Endothelial cell of hepatic sinusoid (primary cell): ENCODE results near the gene DUOX1.

Source experiments
- in situ Hi-C: cut with HindIII; loops from 2 replicates; pipeline ENCODE4 v1.10.0; 2017; ENCODE audit warnings: low sequenced_read_pairs

DUOX1 gene

DNA sequence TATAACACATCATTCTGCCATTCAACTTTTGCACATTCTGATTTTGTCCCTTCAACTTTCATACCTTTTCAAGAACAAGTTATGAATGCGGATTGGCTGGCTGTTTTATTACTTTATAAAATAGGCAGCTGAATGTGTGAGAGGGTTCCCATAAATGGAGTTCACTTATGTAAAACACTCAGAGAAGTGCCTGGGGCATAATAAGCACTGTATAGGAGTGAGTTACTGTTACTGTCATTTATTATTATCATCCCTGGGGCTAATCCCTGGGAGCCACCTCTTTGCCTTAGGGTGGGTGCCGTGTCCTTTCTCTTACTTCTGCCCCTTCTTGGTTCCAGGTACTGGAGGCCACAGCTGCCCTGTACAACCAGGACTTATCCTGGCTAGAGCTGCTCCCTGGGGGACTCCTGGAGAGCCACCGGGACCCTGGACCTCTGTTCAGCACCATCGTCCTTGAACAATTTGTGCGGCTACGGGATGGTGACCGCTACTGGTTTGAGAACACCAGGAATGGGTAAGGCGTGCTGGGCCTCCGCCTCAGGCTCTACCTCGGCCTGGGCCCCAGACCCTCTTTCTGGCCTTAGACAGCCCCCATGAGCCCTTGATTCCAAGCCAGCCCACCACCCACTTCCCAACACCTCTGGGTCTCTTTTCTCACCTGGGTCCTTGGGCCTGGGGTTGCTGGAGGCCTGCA, 10.9 kb downstream of the DUOX1 start:
- in situ Hi-C loops, result no loop called here

DNA sequence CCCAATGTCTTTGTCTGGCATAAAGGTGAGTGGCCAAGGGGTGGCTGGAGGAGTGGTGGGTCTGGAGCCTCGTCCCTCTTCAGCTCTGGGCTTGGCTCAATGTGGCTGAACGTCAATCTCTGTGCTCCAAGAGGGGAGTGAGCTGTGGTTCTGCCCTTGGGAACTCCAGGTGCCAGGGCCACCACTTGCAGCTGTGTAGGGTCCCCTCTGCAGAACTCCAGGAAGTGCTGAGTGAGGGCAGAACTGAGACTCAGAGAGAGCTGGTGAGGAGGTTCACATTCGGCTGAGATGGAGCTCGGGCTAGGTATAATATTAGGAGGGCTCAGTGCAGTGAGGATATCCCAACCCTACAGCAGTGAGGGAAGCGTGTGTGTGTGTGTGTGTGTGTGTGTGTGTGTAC, 11.6 kb downstream of the DUOX1 start:
- in situ Hi-C loops, result no loop called here

DNA sequence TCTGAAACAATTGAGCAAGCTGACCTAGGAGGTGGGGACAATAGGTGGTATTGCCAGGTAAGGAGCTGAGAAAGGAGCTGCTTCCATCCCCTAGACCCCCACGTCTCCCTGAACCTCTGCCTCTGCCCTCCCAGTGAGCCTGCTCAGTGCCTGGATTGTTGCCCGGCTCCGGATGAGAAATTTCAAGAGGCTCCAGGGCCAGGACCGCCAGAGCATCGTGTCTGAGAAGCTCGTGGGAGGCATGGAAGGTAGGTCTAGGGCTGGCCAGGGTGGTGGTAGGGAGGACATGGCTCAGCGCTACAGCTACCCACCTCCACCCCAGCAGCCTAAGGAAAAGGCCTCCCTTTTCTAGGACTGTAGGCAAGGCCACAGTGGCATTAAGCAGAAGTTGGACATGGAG, 13.3 kb downstream of the DUOX1 start:
- in situ Hi-C loops, result no loop called here

DNA sequence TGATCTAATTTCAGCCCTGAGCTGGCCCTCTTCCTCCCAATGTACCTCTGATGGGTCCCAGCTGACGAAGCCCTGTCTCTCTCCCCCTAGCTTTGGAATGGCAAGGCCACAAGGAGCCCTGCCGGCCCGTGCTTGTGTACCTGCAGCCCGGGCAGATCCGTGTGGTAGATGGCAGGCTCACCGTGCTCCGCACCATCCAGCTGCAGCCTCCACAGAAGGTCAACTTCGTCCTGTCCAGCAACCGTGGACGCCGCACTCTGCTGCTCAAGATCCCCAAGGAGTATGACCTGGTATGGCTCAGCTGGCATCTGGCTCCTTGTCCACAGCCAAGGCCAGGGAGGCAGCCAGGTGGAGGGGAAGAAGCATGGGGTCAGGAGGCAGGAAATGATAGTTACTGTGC, 14.2 kb downstream of the DUOX1 start:
- in situ Hi-C loops, result no loop called here

DNA sequence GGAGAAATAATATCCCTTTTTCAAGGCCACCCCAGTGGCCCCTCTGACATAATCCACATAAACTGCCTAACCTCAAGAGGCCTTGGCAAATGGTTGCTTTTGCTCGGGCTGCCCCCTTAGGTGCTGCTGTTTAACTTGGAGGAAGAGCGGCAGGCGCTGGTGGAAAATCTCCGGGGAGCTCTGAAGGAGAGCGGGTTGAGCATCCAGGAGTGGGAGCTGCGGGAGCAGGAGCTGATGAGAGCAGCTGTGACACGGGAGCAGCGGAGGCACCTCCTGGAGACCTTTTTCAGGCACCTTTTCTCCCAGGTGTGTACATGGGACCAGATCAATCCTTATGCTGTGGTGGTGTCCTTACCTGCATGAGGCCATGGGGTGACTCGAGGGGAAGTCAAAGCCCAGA, 15.0 kb downstream of the DUOX1 start:
- in situ Hi-C loops, result no loop called here

DNA sequence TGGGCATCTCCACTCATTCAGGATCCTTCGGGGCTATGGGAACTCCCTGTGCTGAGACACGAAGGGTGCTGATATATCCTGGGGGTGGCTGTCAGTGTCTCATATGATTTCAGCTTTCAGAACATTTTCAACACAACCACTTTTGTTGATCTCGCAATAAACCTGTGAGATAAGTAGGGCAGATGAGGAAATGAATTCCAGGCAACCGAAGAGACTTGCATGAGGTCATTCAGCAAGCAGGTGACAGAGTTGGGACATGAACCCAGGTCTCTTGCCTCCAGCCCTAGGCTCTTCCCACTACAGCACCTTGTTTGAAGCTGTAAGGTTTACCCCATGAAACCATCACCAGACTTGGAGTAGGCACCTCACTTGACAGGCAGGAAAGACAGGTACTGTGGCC, 16.6 kb downstream of the DUOX1 start:
- in situ Hi-C loops, result no loop called here

DNA sequence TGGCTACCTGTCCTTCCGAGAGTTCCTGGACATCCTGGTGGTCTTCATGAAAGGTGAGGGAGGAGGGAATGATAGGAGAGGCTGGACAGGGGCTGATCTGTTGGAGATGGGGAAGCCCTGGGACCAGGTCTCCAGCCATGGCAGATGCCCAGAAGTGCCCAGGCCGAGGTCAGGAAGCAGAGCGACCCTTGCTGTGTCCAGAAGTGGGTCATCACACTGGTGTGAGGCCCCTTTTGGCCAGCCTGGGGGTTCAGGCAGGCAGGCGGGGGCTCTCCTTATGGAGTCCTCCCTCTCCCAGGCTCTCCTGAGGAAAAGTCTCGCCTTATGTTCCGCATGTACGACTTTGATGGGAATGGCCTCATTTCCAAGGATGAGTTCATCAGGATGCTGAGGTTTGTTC, 17.8 kb downstream of the DUOX1 start:
- in situ Hi-C loops, result no loop called here

DNA sequence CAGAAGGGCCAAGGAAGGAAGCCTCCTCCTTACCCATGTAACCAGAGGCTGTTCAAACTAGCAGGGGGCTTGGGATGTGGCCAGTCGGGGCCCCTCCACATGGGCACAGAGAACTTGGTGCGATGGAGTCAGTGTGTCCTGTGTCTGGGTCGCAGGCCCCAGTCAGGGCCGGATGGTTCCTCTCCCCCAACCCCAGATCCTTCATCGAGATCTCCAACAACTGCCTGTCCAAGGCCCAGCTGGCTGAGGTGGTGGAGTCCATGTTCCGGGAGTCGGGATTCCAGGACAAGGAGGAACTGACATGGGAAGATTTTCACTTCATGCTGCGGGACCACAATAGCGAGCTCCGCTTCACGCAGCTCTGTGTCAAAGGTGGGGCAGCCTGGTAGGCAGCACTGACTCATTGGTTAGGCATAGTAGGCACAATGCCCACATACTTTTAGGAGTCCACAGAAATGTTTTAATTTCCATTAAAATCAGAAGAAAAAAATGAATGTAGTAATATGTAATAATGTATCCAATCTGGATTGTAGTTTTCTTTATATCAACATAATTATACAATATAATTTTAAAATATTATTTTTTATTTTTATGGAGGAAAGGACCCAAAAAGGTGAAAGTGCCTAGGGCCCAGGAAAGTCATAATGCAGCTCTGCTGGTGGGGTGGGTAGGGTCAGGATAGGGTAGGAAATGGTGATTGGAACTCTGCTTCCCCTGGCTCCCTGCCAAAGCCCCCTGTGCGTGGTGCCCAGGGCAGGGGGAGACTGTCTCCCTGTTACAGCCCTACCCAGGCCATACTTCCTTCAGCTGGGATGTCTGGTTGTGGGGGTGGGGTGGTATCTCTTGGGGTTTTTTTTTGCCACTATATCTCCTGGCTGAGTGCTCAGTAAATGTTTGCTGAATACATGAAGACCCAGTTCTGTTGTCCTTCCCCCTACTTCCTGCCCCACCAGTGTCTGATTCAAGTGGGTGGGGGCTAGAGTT, 18.6 kb downstream of the DUOX1 start:
- in situ Hi-C loops, result no loop called here

DNA sequence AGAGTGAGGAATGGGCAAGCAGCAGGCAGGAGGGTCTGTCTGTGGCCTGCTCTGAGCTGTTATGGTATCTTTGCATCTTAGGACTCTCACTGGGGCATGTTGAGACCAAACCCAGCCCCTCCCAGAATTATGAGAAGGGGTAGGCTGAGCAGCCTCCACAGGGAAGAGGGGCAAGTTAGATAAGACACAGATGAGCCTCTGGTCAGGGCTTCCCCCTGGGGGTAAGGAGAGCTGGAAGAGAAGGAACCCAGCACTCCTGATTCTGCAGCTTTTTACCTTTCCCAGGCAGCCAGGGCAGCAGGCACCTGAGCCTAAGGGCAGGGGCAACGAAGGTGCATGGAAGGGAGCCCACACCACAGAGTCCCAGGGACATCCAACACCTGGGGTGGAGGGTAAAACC, 19.3 kb downstream of the DUOX1 start:
- in situ Hi-C loops, result no loop called here

DNA sequence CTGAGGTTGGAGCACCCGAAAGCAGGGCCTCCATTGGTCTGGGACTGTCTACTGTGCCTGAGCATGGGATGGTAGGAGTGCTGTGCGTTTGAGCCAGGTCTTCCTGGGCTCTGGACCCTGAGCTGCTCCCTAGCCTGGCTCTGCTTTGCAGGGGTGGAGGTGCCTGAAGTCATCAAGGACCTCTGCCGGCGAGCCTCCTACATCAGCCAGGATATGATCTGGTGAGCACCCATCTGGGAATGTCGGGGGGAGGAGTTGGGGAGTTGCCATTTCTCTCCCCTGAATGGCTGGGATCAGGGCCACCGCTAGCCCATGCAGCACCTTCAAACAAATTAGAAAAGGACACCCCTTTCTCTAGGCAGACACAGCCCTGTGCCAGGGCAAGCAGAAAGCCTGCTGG, 20.7 kb downstream of the DUOX1 start:
- in situ Hi-C loops, result no loop called here

DNA sequence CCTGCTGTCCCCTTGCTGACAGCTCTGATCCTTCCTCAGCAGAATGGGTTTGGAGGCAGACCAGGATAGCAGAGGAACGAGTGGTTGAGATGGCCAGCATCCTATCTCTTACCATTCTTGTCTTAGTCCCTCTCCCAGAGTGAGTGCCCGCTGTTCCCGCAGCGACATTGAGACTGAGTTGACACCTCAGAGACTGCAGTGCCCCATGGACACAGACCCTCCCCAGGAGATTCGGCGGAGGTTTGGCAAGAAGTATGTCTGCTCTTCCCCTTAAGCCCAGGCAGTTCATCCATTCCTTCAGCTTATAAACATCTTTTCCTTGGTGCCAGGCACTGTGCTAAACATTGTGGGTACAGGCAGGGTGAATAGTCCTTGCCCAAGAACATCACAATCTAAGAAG, 21.2 kb downstream of the DUOX1 start:
- in situ Hi-C loops, result no loop called here

DNA sequence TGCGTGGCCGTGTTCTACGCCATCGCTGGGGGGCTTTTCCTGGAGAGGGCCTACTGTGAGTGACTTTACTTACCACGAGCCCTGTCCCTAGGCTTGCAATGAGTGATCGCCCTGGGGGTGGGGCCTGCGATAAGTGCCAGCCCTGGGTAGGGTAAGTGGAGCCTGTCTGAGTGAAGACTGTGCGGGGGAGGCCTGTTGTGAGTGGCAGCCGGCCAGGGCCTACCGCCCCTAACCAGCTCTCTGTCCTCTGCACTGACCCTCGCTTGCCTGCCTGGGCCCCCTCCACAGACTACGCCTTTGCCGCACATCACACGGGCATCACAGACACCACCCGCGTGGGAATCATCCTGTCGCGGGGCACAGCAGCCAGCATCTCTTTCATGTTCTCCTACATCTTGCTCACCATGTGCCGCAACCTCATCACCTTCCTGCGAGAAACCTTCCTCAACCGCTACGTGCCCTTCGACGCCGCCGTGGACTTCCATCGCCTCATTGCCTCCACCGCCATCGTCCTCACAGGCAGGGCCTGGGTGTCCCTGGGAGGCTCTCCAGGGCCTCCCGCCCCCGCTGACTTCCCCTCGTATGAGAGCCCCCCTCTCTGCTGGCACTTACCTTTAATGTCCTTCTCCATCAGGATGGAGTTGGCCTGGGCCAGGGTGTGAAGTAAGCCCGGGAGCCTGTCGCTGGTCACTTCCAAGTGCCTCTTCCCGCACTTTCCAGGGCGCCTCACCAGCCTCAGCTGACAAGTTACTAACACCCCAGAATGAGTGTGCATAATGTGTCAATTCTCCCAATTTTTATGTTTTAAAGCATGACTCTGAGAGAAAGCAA, 22.4 kb downstream of the DUOX1 start:
- in situ Hi-C loops, result no loop called here

DNA sequence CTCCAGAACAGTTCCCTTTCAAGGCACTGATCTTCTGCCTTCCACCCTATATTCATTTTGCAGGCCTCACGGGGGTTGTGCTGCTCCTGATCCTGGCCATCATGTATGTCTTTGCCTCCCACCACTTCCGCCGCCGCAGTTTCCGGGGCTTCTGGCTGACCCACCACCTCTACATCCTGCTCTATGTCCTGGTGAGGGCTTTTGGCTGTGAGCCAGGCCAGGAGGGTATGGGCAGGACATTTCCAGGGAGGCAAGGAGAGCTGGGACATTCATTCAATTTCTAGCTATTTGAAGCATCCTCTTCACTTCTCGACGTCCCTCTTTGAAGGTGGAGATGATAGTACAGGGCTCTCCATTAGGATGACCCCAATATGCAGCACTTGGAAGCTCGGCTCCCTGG, 25.9 kb downstream of the DUOX1 start:
- in situ Hi-C loops, result no loop called here

DNA sequence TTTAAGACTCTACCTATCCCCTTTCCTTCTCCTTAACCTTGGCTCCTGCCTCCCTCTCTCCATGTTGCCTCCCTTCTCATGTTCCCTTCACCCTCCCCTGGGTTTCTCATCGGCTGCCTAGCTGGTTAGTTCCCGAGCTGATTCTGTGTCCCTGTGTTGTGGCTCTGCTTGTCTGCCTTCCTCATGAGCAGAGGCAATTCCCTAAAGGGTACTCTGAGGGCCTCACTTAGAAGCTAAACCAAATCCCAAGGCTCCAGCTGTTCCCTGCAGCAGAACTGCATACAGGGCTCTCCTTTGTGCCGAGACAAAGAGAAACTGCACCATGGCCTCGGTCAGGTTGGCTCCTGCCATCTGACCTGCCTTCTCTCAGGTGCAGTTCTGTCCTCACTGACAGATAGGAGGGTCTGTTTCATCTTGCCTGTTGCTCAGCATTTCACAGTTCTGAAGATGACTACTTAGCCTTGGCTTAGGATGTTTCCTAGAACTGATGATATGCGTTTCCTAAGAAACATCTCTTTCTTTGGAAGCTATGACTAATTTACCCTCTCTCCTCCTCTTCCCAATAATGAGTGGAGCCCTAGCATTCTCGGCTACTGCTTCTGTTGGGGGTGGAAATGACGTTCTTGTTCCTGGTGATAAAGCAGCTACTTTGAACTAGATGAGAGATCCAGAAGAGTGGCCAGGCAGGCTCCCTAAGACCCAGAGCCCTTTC, 27.1 kb downstream of the DUOX1 start:
- in situ Hi-C loops, result no loop called here

DNA sequence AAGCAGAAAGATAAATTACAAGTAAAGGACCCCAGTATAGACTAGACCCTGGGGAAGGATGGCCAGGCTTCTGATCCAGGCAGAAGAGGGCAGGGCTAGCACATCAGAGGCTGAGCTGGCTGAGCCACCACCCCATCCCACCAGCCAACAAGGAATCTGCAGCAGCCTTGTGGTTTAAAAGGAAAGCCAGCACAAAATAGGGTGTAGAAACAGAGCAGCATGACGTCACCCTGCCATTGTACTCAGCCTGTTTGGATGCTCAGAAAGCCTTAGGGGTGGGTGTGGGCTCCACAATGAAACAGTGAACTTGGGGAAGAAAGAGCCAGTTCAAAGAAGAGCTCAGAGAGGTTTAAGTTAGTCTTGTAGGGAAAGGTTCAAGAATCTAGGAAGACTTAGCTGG, 28.2 kb downstream of the DUOX1 start:
- in situ Hi-C loops, result no loop called here

DNA sequence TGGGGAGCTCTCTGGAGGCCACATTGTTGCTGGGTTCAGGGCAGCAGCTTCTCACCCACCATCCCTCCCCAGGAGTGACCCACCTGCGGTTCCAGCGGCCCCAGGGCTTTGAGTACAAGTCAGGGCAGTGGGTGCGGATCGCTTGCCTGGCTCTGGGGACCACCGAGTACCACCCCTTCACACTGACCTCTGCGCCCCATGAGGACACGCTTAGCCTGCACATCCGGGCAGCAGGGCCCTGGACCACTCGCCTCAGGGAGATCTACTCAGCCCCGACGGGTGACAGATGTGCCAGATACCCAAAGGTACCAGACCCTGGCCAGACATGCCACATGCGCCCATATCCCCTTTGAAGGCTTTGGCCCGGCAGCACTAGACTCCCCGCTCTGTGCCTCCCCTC, 31.9 kb downstream of the DUOX1 start:
- in situ Hi-C loops, result loop anchor here (5.0 to 10.0 kb wide), 2 partner anchors 41 to 293 kb away; no protein-coding TSS in a partner anchor

DNA sequence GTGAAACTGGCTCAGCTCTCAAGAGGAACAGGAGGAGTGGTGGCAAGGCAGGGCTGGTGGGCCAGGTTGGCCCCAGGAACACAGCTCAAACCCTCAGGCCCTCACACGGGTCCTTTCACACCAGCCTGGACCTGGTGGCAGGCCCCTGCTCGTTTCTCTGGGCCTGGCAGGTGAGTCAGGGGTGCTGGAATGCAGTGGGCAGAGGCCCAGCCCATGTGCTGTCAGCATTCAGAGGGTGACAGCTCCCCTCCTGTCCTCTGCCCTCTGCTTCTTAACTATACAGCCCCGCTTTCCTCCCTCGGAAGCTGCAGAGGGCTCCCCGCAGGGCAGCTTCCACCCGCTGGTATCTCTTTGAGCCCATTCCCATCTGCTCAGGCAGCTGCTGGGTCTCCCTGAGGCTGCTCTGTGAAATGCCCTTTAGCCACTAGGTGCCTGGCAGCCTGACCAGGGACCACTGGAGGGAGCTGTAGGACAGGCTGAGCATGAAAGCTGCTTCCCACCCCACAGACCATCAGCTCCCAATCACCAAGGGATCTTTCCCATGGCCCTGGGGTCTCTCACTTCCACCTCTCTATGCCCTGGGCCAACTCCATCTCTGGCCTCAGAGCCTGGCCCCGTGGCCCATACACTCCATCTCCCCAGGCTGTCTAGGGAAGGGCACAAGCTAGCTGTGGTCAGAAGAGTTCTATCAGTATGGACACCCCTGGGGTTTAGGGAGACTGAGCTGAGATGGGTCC, 33.1 kb downstream of the DUOX1 start:
- in situ Hi-C loops, result loop anchor here (5.0 to 10.0 kb wide), 2 partner anchors 39 to 292 kb away; no protein-coding TSS in a partner anchor

DNA sequence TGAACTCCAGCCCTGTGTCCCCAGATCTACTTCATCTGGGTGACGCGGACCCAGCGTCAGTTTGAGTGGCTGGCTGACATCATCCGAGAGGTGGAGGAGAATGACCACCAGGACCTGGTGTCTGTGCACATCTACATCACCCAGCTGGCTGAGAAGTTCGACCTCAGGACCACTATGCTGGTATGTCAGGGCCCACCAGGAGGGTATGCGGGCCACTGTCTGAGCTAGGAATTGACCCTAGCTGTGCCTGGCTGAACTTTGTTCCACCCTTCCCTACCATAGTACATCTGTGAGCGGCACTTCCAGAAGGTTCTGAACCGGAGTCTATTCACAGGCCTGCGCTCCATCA, 33.7 kb downstream of the DUOX1 start:
- in situ Hi-C loops, result loop anchor here (5.0 to 10.0 kb wide), 2 partner anchors 39 to 291 kb away; no protein-coding TSS in a partner anchor

DNA sequence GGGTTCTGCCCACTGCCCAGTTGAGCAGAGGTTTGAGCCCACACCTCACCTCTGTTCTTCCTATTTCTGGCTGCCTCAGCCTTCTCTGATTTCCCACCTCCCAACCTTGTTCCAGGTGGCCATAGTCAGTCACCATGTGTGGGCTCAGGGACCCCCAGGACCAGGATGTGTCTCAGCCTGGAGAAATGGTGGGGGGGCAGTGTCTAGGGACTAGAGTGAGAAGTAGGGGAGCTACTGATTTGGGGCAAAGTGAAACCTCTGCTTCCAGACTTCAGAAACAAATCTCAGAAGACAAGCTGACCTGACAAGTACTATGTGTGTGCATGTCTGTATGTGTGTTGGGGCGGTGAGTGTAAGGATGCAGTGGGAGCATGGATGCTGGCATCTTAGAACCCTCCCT, 35.1 kb downstream of the DUOX1 start:
- in situ Hi-C loops, result loop anchor here (5.0 to 10.0 kb wide), 2 partner anchors 37 to 290 kb away; no protein-coding TSS in a partner anchor

DNA sequence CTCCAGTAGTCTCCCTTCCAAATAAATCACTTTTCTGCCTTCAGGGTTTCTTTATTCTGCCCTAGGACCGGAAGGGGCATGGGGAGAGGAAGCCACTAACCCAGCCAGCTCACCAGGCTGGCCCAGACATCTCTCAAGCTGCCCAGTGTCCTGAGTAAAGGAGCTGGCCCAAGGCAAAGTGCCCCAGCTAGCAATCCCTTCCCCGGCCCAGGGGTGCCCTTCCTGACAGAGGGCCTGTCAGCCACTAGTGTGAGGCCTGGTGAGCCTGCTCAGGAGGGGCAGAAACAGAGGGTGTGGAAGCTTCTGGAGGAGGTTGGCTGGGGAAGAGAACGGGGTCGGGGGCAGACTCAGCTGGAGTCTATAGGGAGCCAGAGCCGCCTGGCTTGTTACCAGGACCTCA, 35.7 kb downstream of the DUOX1 start:
- in situ Hi-C loops, result loop anchor here (10.0 kb wide), 1 partner anchor 289 kb away; no protein-coding TSS in a partner anchor
